Liver (tissue), 3 donors: Measurements from ENCODE around the gene DNM3.

ENCODE experiments used
- ATF3 ChIP-seq: IDR thresholded peaks from 2 replicates; pipeline ENCODE4 v1.6.1; 2016; ENCODE audit warnings: antibody characterized with exemption
- CTCF ChIP-seq: fragments of 150-350 bp; IDR thresholded peaks from 2 replicates; pipeline ENCODE4 v1.5.1; 2017; ENCODE audit warnings: improper control_type of control experiment, low read depth, low read length; ENCODE audit not compliant: missing input control
- EGR1 ChIP-seq, 2 donors: IDR thresholded peaks; 2 replicates each; pipeline ENCODE4 v1.6.1; 2016 to 2018; ENCODE audit warnings: antibody characterized with exemption in 2 of 2, low read depth in 2 of 2
- FOXA1 ChIP-seq: IDR thresholded peaks from 2 replicates; pipeline ENCODE4 v1.6.1; 2016; ENCODE audit warnings: antibody characterized with exemption
- FOXA2 ChIP-seq: IDR thresholded peaks from 2 replicates; pipeline ENCODE4 v1.6.1; 2016; ENCODE audit warnings: antibody characterized with exemption
- GABPA ChIP-seq, 2 donors: IDR thresholded peaks in 1 of 2; conservative IDR thresholded peaks in 1 of 2; 2 replicates each; pipeline ENCODE4 v1.6.1; 2016; ENCODE audit warnings: antibody characterized with exemption in 2 of 2, mild to moderate bottlenecking in 1 of 2, moderate library complexity in 1 of 2
- HNF4A ChIP-seq, 2 donors: conservative IDR thresholded peaks; 2 replicates each; pipeline ENCODE4 v1.6.1; 2016; ENCODE audit warnings: antibody characterized with exemption in 2 of 2, mild to moderate bottlenecking in 2 of 2
- JUND ChIP-seq, 2 donors: IDR thresholded peaks; 2 replicates each; pipeline ENCODE4 v1.6.1; 2016; ENCODE audit warnings: antibody characterized with exemption in 2 of 2
- MAX ChIP-seq: IDR thresholded peaks from 2 replicates; pipeline ENCODE4 v1.6.1; 2016; ENCODE audit warnings: antibody characterized with exemption
- RAD21 ChIP-seq, 2 donors: IDR thresholded peaks; 2 replicates each; pipeline ENCODE4 v1.6.1; 2016; ENCODE audit warnings: antibody characterized with exemption in 2 of 2, mild to moderate bottlenecking in 2 of 2
- SP1 ChIP-seq: IDR thresholded peaks from 2 replicates; pipeline ENCODE4 v1.6.1; 2018; ENCODE audit warnings: antibody characterized with exemption, mild to moderate bottlenecking
- TAF1 ChIP-seq: conservative IDR thresholded peaks from 2 replicates; pipeline ENCODE4 v1.6.1; 2016; ENCODE audit warnings: antibody characterized with exemption, mild to moderate bottlenecking
- YY1 ChIP-seq: IDR thresholded peaks from 2 replicates; pipeline ENCODE4 v1.6.1; 2016; ENCODE audit warnings: antibody characterized with exemption, mild to moderate bottlenecking
- donor health status: healthy.
- donor health status: healthy.

- TF ChIP-seq CTCF (no peak), TAF1 (no peak), JUND (IDR thresholded peaks at IDR 0.05) (no peak), MAX (no peak), SP1 (no peak), RAD21 (IDR thresholded peaks at IDR 0.05) (no peak), FOXA1 (no peak), YY1 (no peak), HNF4A (conservative IDR thresholded peaks at IDR 0.05) (no peak), GABPA (IDR thresholded peaks at IDR 0.05 in 1 of 2, conservative IDR thresholded peaks at IDR 0.05 in 1 of 2) (no peak), ATF3 (no peak), FOXA2 (no peak), EGR1 (IDR thresholded peaks at IDR 0.05; ENCODE audit: low read depth in 2 of 2) (no peak)
These were observed 76.0 kb downstream of the DNM3 start for GRCh38 chr1:171917331-171917730.
